Measurements from ENCODE around the gene TMEM256.

GRCh38 chr17:7431231-7431630 lies 27.3 kb upstream of the TMEM256 start:
- no peak for TF ChIP-seq EZH2 (IDR thresholded peaks at IDR 0.05)
- no peak for TF ChIP-seq POLR2AphosphoS5 (IDR thresholded peaks at IDR 0.05; ENCODE audit: borderline replicate concordance, low read depth, low read length)
- TF ChIP-seq FOXP2 (optimal IDR thresholded peaks at IDR 0.05; ENCODE audit: control extremely low read depth, extremely low read length, insufficient read depth) = no peak
